OCI-LY1 (cell line): ENCODE measurements around the gene ANO3.

Source experiments
- CTCF ChIP-seq: fragments of 200-600 bp; sonication (generic), shearing (Covaris generic); IDR thresholded peaks from 2 replicates; pipeline ENCODE4 v1.5.1; 2017; ENCODE audit warnings: mild to moderate bottlenecking, antibody characterized with exemption, low read length, moderate library complexity, mixed read lengths
- EZH2 ChIP-seq: fragments of 200-600 bp; sonication (generic), shearing (Covaris generic); IDR thresholded peaks from 2 replicates; pipeline ENCODE4 v1.8.0; 2017; ENCODE audit warnings: borderline replicate concordance, mixed run types, mild to moderate bottlenecking, antibody characterized with exemption, low read length, moderate library complexity, mixed read lengths

DNA sequence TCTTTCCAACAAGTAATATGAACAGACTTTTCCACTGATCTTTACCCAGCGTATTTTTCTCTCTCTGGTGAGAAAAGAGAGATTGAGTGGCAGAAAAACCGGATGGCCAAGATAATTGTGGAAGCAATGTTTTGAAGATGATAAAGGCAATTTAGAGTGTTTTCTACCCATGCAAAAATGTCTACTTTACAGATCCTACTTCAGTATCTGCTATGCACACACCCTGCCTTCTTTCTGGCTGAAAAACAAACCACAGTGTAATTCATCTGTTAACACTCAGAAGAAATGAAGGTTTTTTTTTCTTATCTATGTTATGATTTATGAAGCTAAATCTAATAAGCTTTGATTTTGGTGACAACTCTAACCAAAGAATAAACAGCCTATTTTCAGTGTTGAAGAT lies 333.1 kb downstream of the ANO3 start:
- TF ChIP-seq CTCF (no peak), EZH2 (no peak)
